Measurements from ENCODE around the gene HOXB7.

The HOXB7 gene

GRCh38 chr17:48636177-48637018, 25.6 kb upstream of the HOXB7 start:
- peak; percentile 54 to 63 for DNase-seq (ENCODE audit: low read depth in 2 of 2)

- no peak for DNase-seq (ENCODE audit: low read depth in 2 of 2)
These were observed 23.8 kb upstream of the HOXB7 start for GRCh38 chr17:48634493-48635208.

GRCh38 chr17:48633266-48633677, 22.5 kb upstream of the HOXB7 start:
- DNase-seq (ENCODE audit: low read depth in 2 of 2) = no peak

- DNase-seq (ENCODE audit: low read depth in 2 of 2) = no peak
These were observed 21.9 kb upstream of the HOXB7 start for GRCh38 chr17:48632579-48633265.

- DNase-seq (ENCODE audit: low read depth in 2 of 2) = no peak
These were observed 21.1 kb upstream of the HOXB7 start for GRCh38 chr17:48631693-48632578.

GRCh38 chr17:48630925-48631692, 20.3 kb upstream of the HOXB7 start:
- DNase-seq (ENCODE audit: low read depth in 2 of 2) = no peak

GRCh38 chr17:48630009-48630924, 19.4 kb upstream of the HOXB7 start:
- no peak for DNase-seq (ENCODE audit: low read depth in 2 of 2)

GRCh38 chr17:48629411-48629759, 18.6 kb upstream of the HOXB7 start:
- no peak for DNase-seq (ENCODE audit: low read depth in 2 of 2)

- no peak for DNase-seq (ENCODE audit: low read depth in 2 of 2)
These were observed 18.0 kb upstream of the HOXB7 start for GRCh38 chr17:48628649-48629410.

- no peak for DNase-seq (ENCODE audit: low read depth in 2 of 2)
These were observed 17.1 kb upstream of the HOXB7 start for GRCh38 chr17:48627623-48628521.

- no peak for DNase-seq (ENCODE audit: low read depth in 2 of 2)
These were observed 16.3 kb upstream of the HOXB7 start for GRCh38 chr17:48627118-48627597.

GRCh38 chr17:48626245-48627117, 15.7 kb upstream of the HOXB7 start, which contains the start of gene HOXB9:
Gene HOXB9, minus strand, starts transcription at chr17:48626358. Its CDS starts 89 bp downstream, at chr17:48626269.
- DNase-seq (ENCODE audit: low read depth in 2 of 2) = peak; percentile 49 to 52

GRCh38 chr17:48625495-48626244, 14.9 kb upstream of the HOXB7 start:
- peak in 1 of 2 donors; percentile 49 for DNase-seq (ENCODE audit: low read depth in 2 of 2)

- DNase-seq (ENCODE audit: low read depth in 2 of 2) = no peak
These were observed 14.0 kb upstream of the HOXB7 start for GRCh38 chr17:48624544-48625494.

- no peak for DNase-seq (ENCODE audit: low read depth in 2 of 2)
These were observed 13.3 kb upstream of the HOXB7 start for GRCh38 chr17:48624118-48624517.

All from stimulated activated CD4-positive, alpha-beta T cell treated with anti-CD3 and anti-CD28 coated beads, Interleukin-1b, Interleukin-23, amount 100 ng/mL, for 4 hours (primary cell).